ENCODE results near the gene SP110.

DNA sequence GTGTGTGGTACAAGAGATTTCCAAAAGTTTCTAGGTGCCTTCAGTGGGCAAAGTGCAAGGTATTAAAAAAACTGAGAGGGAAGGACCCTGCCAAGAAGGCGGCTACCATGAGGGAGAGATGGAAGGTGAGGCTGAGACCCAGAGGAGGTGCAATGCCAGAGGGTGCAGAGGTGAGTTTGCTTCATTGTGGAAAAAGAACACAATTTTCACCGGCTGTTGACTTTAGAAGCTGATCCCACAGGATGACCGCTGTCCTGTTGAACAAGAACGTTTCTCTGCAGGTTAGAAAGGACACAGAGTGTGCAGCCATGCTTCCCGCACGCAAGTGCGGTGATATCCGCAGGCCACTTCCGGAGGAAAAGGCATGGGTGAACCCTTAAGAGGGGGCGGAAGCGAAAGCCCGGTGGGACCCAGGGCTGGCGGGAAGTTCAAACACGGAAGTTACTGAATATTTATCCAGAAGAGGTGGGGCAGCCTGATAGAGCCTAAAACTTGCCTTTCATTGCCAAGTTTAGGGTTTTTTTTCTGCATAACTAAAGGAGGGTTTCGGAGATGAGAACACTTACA lies 16.6 kb downstream of the SP110 start:
- TF ChIP-seq TCF7 (IDR thresholded peaks at IDR 0.05; ENCODE audit: borderline replicate concordance) (no peak), CTCF (IDR thresholded peaks at IDR 0.05 in 2 of 3, conservative IDR thresholded peaks at IDR 0.05 in 1 of 3; ENCODE audit: insufficient read depth in 2 of 3, low read depth in 1 of 3, low read length in 3 of 3) (no peak), RBM17 (IDR thresholded peaks at IDR 0.05; ENCODE audit: borderline replicate concordance, low read depth, low read length) (no peak), FIP1L1 (IDR thresholded peaks at IDR 0.05; ENCODE audit: low read depth, low read length, poor library complexity, severe bottlenecking) (no peak), THAP12 (CRISPR knock-in tag; IDR thresholded peaks at IDR 0.05) (no peak), MTA2 (IDR thresholded peaks at IDR 0.05; ENCODE audit: low read depth) (no peak), NR2C2 (CRISPR knock-in tag; IDR thresholded peaks at IDR 0.05) (no peak), NR2C2 (tag; IDR thresholded peaks at IDR 0.05) (no peak), NR1H2 (CRISPR knock-in tag; IDR thresholded peaks at IDR 0.05) (no peak), CHD4 (IDR thresholded peaks at IDR 0.05; ENCODE audit: insufficient read depth, insufficient replicate concordance, low read depth, low read length, poor library complexity, severe bottlenecking) (no peak), MLX (CRISPR knock-in tag; conservative IDR thresholded peaks at IDR 0.05) (no peak), LCOR (CRISPR knock-in tag; IDR thresholded peaks at IDR 0.05) (no peak), CEBPB (tag; IDR thresholded peaks at IDR 0.05) (no peak)
- TF ChIP-seq, protein P1, sequence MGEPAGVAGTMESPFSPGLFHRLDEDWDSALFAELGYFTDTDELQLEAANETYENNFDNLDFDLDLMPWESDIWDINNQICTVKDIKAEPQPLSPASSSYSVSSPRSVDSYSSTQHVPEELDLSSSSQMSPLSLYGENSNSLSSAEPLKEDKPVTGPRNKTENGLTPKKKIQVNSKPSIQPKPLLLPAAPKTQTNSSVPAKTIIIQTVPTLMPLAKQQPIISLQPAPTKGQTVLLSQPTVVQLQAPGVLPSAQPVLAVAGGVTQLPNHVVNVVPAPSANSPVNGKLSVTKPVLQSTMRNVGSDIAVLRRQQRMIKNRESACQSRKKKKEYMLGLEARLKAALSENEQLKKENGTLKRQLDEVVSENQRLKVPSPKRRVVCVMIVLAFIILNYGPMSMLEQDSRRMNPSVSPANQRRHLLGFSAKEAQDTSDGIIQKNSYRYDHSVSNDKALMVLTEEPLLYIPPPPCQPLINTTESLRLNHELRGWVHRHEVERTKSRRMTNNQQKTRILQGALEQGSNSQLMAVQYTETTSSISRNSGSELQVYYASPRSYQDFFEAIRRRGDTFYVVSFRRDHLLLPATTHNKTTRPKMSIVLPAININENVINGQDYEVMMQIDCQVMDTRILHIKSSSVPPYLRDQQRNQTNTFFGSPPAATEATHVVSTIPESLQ (CRISPR knock-in tag; IDR thresholded peaks at IDR 0.05): no peak

Data from K562 (cell line).